Subcutaneous adipose tissue (tissue), 4 donors: ENCODE measurements around the gene LARP1. TPM values are rescaled to one million over a fixed set of nuclear protein-coding genes. Genes with fewer than 3 reads are reported as not detected.

Experiments used
- CTCF ChIP-seq: fragments of 450-650 bp; IDR thresholded peaks from one replicate; pipeline ENCODE4 v1.5.1; 2016; ENCODE audit warnings: low read depth, mild to moderate bottlenecking, control low read depth, antibody characterized with exemption, moderate library complexity
- total RNA-seq, 4 donors: library from RNA; depleted of rRNA; stranded (reverse); fragments of >200 nt; gene quantifications; one replicate each; pipeline ENCODE4 v1.1.0, GENCODE V29; 2016

The LARP1 gene
- total RNA-seq, 4 donors from 2014 or later = 77.7 to 172 (median 94.7) TPM

GRCh38 chr5:154712518-154713437, 42.4 kb upstream of the LARP1 start:
- TF ChIP-seq CTCF = no peak

- no peak for TF ChIP-seq CTCF
Measured at GRCh38 chr5:154713615-154714125, 41.5 kb upstream of the LARP1 start.

- no peak for TF ChIP-seq CTCF
Measured at GRCh38 chr5:154714266-154714986, 40.8 kb upstream of the LARP1 start.

GRCh38 chr5:154721481-154722058, 33.6 kb upstream of the LARP1 start:
- TF ChIP-seq CTCF = no peak

GRCh38 chr5:154722097-154722496, 33.1 kb upstream of the LARP1 start:
- no peak for TF ChIP-seq CTCF

- no peak for TF ChIP-seq CTCF
Measured at GRCh38 chr5:154722936-154723335, 32.2 kb upstream of the LARP1 start.
